Activated naive CD4-positive, alpha-beta T cell (primary cell): ENCODE measurements around the gene TLE5.
"Not testable (repeated sequence)": the region's sequence is repeated elsewhere in the genome, so short reads cannot be mapped to it uniquely, and the experiment has no call there.

ENCODE experiments used
- DNase-seq, 4 experiments: peaks; one replicate each; lab custom pipeline; 2025; lab: John Stamatoyannopoulos, UW

Gene TLE5

GRCh38 chr19:3045191-3045590, 17.1 kb downstream of the TLE5 start:
- no peak for DNase-seq

GRCh38 chr19:3042621-3043267, 19.6 kb downstream of the TLE5 start:
- DNase-seq, result no peak

GRCh38 chr19:3041761-3042620, 20.3 kb downstream of the TLE5 start:
- no peak for DNase-seq

GRCh38 chr19:3041327-3041726, 21.0 kb downstream of the TLE5 start:
- DNase-seq, result no peak

- no peak for DNase-seq
Observed at GRCh38 chr19:3039641-3040077, 22.6 kb downstream of the TLE5 start.

GRCh38 chr19:3039125-3039524, 23.2 kb downstream of the TLE5 start:
- no peak for DNase-seq

- DNase-seq, result no peak
Observed at GRCh38 chr19:3038214-3038613, 24.1 kb downstream of the TLE5 start.

GRCh38 chr19:3036977-3037544, 25.2 kb downstream of the TLE5 start:
- not testable (repeated sequence) for DNase-seq

GRCh38 chr19:3036119-3036976, 25.9 kb downstream of the TLE5 start:
- peak; percentile 45 to 66 (median 56) for DNase-seq

- peak; percentile 70 to 86 (median 84) for DNase-seq
Observed at GRCh38 chr19:3035542-3036118, 26.7 kb downstream of the TLE5 start.

- peak in 1 of 4 experiments; percentile 33 for DNase-seq
Observed at GRCh38 chr19:3034656-3035541, 27.4 kb downstream of the TLE5 start.

GRCh38 chr19:3034406-3034655, 28.0 kb downstream of the TLE5 start:
- DNase-seq, result no peak

- DNase-seq, result no peak
Observed at GRCh38 chr19:3033595-3034405, 28.5 kb downstream of the TLE5 start.

GRCh38 chr19:3031607-3031867, 30.8 kb downstream of the TLE5 start:
- DNase-seq, result no peak

GRCh38 chr19:3029065-3029923, 33.0 kb downstream of the TLE5 start, which contains the start of gene TLE2:
Gene TLE2, minus strand, starts transcription at chr19:3029280. Its CDS starts 376 bp downstream, at chr19:3028904.
- peak in 1 of 4 experiments; percentile 20 for DNase-seq

GRCh38 chr19:3028305-3029064, 33.8 kb downstream of the TLE5 start:
- no peak for DNase-seq

GRCh38 chr19:3027981-3028304, 34.4 kb downstream of the TLE5 start:
- DNase-seq, result no peak

- no peak for DNase-seq
Observed at GRCh38 chr19:3027292-3027691, 35.0 kb downstream of the TLE5 start.

- DNase-seq, result no peak
Observed at GRCh38 chr19:3026768-3027167, 35.5 kb downstream of the TLE5 start.
